Bone marrow (tissue), 2 donors: ENCODE results near the gene ARL6IP6.

Source experiments
- DNase-seq, 2 donors: peaks; one replicate each; lab custom pipeline; 2025; lab: John Stamatoyannopoulos, UW

Gene ARL6IP6

DNA sequence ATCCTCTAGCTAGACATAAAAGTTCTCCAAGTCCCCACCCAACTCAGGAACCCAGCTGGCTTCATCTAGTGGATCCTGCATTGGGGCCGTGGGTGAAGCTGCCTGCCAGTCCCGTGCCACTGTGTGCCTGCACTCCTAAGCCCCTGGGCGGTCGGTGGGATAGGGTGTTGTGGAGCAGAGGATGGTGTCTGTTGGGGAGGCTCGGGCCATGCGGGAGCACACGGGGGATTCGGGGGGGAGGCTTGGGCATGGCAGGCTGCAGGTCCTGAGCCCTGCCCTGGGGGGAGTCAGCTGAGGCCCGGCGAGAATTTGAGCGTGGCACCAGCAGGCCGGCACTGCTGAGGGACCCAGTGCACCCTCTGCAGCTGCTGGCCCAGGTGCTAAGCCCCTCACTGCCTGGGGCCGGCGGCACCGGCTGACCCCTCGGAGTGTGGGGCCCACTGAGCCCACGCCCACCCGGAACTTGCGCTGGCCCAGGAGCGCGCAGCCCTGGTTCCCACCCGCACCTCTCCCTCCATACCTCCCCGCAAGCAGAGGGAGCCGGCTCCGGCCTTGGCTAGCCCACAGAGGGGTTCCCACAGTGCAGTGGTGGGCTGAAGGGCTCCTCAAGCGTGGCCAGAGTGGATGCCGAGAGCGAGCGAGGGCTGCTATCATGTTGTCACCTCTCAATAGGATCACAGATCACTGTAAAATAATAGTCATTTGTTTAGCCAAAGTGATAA, 86.4 kb downstream of the ARL6IP6 start:
- no peak for DNase-seq

DNA sequence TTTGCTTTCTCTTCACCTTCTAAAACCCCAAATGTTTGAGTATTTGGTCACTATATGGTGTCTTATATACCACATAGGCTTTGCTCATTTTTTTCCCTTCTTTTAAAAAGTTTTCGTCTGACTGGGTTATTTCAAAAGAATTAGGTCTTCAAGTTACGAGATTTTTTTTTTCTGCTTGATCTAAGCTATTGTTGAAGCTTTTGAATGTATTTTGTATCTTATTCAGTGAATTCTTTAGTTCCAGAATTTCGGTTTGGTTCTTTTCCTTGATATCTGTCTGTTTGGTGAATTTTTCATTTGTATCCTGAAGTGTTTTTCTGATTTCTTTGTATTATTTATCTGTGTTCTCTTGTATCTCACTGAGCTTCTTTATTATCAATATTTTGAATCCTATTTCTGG, 93.5 kb downstream of the ARL6IP6 start:
- DNase-seq: no peak
